Measurements from ENCODE around the gene HDGFL2.

The HDGFL2 gene

GRCh38 chr19:4507804-4508203 lies 35.7 kb downstream of the HDGFL2 start:
- Histone ChIP-seq H3K27me3 (ENCODE audit: insufficient read depth, low read depth) (no peaks in the 10 kb centered on the region; the same call in 1 of the 2 replicates), H3K79me2 (ENCODE audit: insufficient read depth, low read depth) (no peaks in the 10 kb centered on the region), H3K4me1 (ENCODE audit: low read depth, poor library complexity, severe bottlenecking) (no peaks in the 10 kb centered on the region), H2AFZ (ENCODE audit: low read depth) (no peak overlapping the region), H3K9ac (no peak overlapping the region), H4K20me1 (ENCODE audit: insufficient read depth) (no peaks in the 10 kb centered on the region), H3K27ac (no peak overlapping the region), H3K36me3 (ENCODE audit: insufficient read depth) (no peaks in the 10 kb centered on the region), H3K4me3 (IDR thresholded peaks at IDR 0.05; ENCODE audit: insufficient read depth, low read depth, low read length) (no peak overlapping the region), H3K4me2 (no peak overlapping the region)
- no peak for TF ChIP-seq CTCF (conservative IDR thresholded peaks at IDR 0.05; ENCODE audit: low read depth, low read length)

DNA sequence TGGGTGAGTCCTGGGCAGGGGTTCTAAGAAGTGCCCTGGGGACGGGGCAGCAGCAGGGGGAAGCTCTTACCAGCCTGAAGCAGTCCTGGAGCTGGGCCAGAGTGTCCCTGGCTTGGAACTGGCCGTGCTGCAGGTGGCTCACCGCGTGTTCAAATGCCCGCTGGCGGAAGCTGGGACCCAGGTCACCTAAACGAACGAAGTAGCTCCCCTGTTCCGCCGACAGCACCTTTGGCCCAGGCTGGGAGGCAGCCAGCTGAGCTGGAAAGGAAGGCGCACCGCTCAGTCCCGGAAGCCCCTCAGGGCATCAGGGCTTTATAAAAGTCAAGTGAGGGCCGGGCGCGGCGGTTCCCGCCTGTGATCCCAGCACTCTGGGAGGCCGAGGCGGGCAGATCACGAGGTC lies 36.6 kb downstream of the HDGFL2 start:
- H3K4me1 ChIP-seq (ENCODE audit: low read depth, poor library complexity, severe bottlenecking), result no peaks in the 10 kb centered on the region
- H2AFZ ChIP-seq (ENCODE audit: low read depth), result no peak overlapping the region
- no peak overlapping the region for H3K4me3 ChIP-seq (IDR thresholded peaks at IDR 0.05; ENCODE audit: insufficient read depth, low read depth, low read length)
- H4K20me1 ChIP-seq (ENCODE audit: insufficient read depth), result no peaks in the 10 kb centered on the region
- no peak overlapping the region for H3K9ac ChIP-seq
- peaks cover under 1% of the 10 kb centered on the region; the same call in 1 of the 2 replicates for H3K27me3 ChIP-seq (ENCODE audit: insufficient read depth, low read depth)
- no peaks in the 10 kb centered on the region for H3K36me3 ChIP-seq (ENCODE audit: insufficient read depth)
- H3K79me2 ChIP-seq (ENCODE audit: insufficient read depth, low read depth), result no peaks in the 10 kb centered on the region
- no peak for TF ChIP-seq CTCF (conservative IDR thresholded peaks at IDR 0.05; ENCODE audit: low read depth, low read length)
- no peak overlapping the region for H3K27ac ChIP-seq
- H3K4me2 ChIP-seq, result no peak overlapping the region

DNA sequence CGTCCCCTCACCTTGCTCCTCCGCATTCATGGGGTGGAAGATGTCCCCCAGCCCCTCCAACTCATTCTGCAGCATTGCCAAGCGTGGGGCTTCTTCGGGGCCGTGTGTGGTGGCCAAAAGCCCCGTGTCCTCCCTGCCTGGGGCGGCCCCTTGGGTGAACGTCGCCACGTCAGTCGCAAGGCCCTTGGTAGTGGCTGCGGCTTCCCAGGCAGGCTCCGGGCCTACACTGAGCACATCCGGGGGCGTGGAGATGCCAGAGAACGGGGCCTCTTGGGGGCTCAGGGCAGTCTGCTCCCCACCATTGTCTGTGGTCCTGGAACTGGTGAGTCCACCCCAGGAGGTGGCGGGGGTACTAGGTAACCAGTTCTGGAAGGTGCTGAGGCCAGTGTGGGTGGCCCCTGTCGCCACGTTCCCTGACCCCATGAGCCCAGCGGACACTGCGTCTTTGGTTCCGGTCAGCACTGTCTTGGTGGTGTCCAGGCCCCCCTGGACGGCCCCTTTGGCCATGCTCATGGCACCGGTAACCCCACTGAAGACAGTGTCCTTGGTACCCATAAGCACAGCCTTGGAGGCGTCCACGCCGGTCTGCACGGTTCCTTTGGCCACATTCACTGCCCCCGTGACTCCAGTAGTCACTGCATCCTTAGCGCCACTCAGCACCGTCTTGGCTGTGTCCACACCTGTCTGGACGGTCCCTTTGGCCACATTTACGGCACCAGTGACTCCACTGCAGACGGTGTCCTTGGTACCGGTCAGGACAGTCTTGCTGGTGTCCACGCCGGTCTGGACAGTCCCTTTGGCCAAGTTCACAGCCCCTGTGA lies 38.5 kb downstream of the HDGFL2 start:
- Histone ChIP-seq H3K79me2 (ENCODE audit: insufficient read depth, low read depth) (no peaks in the 10 kb centered on the region), H3K4me2 (no peak overlapping the region), H3K36me3 (ENCODE audit: insufficient read depth) (no peaks in the 10 kb centered on the region), H3K27ac (no peak overlapping the region), H3K4me3 (IDR thresholded peaks at IDR 0.05; ENCODE audit: insufficient read depth, low read depth, low read length) (no peak overlapping the region), H3K9ac (no peak overlapping the region), H2AFZ (ENCODE audit: low read depth) (no peak overlapping the region), H3K4me1 (ENCODE audit: low read depth, poor library complexity, severe bottlenecking) (no peaks in the 10 kb centered on the region), H4K20me1 (ENCODE audit: insufficient read depth) (no peaks in the 10 kb centered on the region), H3K27me3 (ENCODE audit: insufficient read depth, low read depth) (peaks cover 19% of the 10 kb centered on the region)
- no peak for TF ChIP-seq CTCF (conservative IDR thresholded peaks at IDR 0.05; ENCODE audit: low read depth, low read length)

DNA sequence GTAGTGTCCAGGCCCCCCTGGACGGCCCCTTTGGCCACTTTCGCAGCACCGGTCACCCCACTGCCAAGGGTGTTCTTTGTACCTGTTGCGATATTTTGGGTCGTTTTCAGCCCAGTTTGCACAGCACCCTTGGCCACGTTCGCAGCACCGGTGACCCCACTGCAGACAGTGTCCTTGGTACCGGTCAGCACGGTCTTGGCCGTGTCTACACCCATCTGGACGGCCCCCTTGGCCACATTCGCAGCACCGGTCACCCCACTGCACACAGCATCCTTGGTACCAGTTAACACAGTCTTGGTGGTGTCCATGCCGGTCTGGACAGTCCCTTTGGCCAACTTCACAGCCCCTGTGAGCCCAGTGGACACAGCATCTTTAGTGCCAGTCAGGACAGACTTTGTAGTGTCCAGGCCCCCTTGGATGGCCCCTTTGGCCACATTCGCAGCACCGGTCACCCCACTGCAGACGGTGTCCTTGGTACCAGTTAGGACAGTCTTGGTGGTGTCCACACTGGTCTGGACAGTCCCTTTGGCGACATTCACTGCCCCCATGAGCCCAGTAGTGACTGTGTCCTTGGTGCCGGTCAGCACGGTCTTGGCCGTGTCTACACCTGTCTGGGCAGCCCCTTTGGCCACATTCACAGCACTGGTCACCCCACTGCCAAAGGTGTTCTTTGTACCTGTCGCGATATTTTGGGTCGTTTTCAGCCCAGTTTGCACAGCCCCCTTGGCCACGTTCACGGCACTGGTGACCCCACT lies 39.4 kb downstream of the HDGFL2 start:
- H2AFZ ChIP-seq (ENCODE audit: low read depth), result no peak overlapping the region
- H3K79me2 ChIP-seq (ENCODE audit: insufficient read depth, low read depth), result no peaks in the 10 kb centered on the region
- H3K27ac ChIP-seq, result no peak overlapping the region
- no peaks in the 10 kb centered on the region for H3K4me1 ChIP-seq (ENCODE audit: low read depth, poor library complexity, severe bottlenecking)
- no peak overlapping the region for H3K4me2 ChIP-seq
- no peak overlapping the region for H3K9ac ChIP-seq
- TF ChIP-seq CTCF (conservative IDR thresholded peaks at IDR 0.05; ENCODE audit: low read depth, low read length), result no peak
- H4K20me1 ChIP-seq (ENCODE audit: insufficient read depth), result no peaks in the 10 kb centered on the region
- peaks cover 27% of the 10 kb centered on the region for H3K27me3 ChIP-seq (ENCODE audit: insufficient read depth, low read depth)
- H3K4me3 ChIP-seq (IDR thresholded peaks at IDR 0.05; ENCODE audit: insufficient read depth, low read depth, low read length), result no peak overlapping the region
- H3K36me3 ChIP-seq (ENCODE audit: insufficient read depth), result no peaks in the 10 kb centered on the region
